ENCODE results near the gene ARL14EP.

ARL14EP gene

DNA sequence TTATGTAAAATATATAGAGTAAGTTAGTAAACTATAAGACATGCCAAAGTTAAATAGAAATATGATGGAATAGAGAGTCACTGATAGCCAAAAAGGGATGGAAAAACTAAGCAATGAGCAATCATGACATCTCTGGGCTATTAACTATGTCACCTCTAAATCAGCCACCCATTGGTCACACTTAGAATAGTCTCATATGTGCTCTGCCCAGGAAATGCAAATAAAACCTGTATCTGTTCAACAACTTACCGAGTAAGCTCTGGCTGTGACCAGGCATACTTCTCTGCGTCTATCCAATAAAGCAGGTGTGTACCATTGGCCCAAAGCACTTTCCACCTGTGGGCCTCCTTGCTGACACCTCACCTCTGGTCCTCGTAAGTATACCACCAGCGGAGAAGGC, 1.6 kb upstream of the ARL14EP start:
- no peak for ATAC-seq
- TF ChIP-seq, protein P1, sequence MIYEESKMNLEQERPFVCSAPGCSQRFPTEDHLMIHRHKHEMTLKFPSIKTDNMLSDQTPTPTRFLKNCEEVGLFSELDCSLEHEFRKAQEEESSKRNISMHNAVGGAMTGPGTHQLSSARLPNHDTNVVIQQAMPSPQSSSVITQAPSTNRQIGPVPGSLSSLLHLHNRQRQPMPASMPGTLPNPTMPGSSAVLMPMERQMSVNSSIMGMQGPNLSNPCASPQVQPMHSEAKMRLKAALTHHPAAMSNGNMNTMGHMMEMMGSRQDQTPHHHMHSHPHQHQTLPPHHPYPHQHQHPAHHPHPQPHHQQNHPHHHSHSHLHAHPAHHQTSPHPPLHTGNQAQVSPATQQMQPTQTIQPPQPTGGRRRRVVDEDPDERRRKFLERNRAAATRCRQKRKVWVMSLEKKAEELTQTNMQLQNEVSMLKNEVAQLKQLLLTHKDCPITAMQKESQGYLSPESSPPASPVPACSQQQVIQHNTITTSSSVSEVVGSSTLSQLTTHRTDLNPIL (CRISPR knock-in tag; IDR thresholded peaks at IDR 0.05; ENCODE audit: low read depth), result no peak
- TF ChIP-seq PPARA (CRISPR knock-in tag; IDR thresholded peaks at IDR 0.05; ENCODE audit: borderline replicate concordance) (no peak), GLIS3 (CRISPR knock-in tag; IDR thresholded peaks at IDR 0.05) (no peak), ZNF8 (CRISPR knock-in tag; IDR thresholded peaks at IDR 0.05) (no peak)

- no peak for ATAC-seq
- TF ChIP-seq ISL1 (CRISPR knock-in tag; IDR thresholded peaks at IDR 0.05), result no peak
- no peak for TF ChIP-seq SNAI2 (CRISPR knock-in tag; IDR thresholded peaks at IDR 0.05)
Observed at GRCh38 chr11:30322191-30322590, 713 bp upstream of the ARL14EP start.

DNA sequence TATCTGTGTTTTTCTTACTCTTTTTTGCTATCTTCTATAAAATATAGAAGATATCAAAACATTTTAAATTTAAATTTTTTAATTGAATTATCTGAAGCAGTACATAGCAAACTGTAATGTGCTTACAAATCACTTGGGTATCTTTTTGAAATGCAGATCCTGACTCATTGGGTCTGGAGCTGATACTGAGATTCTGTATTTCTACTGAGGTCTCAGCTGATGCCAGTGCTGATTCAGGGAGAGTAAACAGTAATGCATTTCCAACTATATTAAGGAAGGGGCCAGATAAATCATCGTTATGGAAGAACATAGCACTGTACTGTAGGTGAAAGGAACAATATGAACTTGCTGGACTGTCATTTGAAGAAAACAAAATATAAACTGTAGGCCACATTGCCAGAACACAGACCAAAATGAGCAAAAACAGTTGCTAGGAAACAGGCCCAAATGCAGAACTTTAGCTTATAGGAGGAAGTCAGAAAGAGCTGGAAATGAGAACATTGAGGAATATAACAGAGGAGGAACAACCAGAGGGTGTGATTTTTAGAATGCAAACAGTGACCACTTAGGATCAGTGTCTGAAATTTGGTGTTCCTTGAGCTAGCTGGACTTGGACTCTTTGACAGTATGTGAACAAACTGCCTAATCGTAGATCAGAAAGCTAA, 3.3 kb downstream of the ARL14EP start:
- TF ChIP-seq ISL1 (CRISPR knock-in tag; IDR thresholded peaks at IDR 0.05), result 0 out of 2 replicates have a peak, but pooled peaks have one; percentile 25
- TF ChIP-seq, protein P2, sequence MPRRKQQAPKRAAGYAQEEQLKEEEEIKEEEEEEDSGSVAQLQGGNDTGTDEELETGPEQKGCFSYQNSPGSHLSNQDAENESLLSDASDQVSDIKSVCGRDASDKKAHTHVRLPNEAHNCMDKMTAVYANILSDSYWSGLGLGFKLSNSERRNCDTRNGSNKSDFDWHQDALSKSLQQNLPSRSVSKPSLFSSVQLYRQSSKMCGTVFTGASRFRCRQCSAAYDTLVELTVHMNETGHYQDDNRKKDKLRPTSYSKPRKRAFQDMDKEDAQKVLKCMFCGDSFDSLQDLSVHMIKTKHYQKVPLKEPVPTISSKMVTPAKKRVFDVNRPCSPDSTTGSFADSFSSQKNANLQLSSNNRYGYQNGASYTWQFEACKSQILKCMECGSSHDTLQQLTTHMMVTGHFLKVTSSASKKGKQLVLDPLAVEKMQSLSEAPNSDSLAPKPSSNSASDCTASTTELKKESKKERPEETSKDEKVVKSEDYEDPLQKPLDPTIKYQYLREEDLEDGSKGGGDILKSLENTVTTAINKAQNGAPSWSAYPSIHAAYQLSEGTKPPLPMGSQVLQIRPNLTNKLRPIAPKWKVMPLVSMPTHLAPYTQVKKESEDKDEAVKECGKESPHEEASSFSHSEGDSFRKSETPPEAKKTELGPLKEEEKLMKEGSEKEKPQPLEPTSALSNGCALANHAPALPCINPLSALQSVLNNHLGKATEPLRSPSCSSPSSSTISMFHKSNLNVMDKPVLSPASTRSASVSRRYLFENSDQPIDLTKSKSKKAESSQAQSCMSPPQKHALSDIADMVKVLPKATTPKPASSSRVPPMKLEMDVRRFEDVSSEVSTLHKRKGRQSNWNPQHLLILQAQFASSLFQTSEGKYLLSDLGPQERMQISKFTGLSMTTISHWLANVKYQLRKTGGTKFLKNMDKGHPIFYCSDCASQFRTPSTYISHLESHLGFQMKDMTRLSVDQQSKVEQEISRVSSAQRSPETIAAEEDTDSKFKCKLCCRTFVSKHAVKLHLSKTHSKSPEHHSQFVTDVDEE (CRISPR knock-in tag; IDR thresholded peaks at IDR 0.05), result no peak
- no peak for ATAC-seq

DNA sequence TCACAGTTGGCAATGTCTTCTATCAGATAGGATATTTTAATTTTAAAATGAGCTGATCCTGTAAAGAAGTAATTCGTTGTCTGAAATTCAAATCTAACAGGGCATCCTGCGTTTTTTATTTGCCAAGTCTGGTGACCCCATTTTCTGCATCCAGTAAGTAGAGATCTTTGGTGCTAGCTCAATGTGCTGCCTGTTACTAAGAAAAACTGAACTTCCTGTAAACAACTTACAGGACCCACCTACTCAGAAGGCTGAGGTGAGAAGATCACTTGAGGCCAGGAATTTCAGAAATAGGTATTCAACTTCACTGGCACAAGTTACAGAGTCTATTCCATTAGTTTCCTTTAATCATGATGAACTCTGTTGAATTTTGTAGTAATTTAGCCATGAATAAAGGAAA, 4.0 kb downstream of the ARL14EP start:
- TF ChIP-seq ZC3H10 (CRISPR knock-in tag; IDR thresholded peaks at IDR 0.05) (no peak), RARB (CRISPR knock-in tag; IDR thresholded peaks at IDR 0.05) (no peak), ISL1 (CRISPR knock-in tag; IDR thresholded peaks at IDR 0.05) (no peak), TOX (CRISPR knock-in tag; IDR thresholded peaks at IDR 0.05; ENCODE audit: borderline replicate concordance) (no peak), PPARA (CRISPR knock-in tag; IDR thresholded peaks at IDR 0.05; ENCODE audit: borderline replicate concordance) (no peak), BACH2 (CRISPR knock-in tag; IDR thresholded peaks at IDR 0.05; ENCODE audit: borderline replicate concordance) (no peak), ZNF70 (CRISPR knock-in tag; IDR thresholded peaks at IDR 0.05) (no peak), OSR1 (CRISPR knock-in tag; IDR thresholded peaks at IDR 0.05) (no peak), ZNF8 (CRISPR knock-in tag; IDR thresholded peaks at IDR 0.05) (no peak), ZNF565 (CRISPR knock-in tag; conservative IDR thresholded peaks at IDR 0.05; ENCODE audit: low read depth) (no peak), CSRNP3 (CRISPR knock-in tag; IDR thresholded peaks at IDR 0.05) (no peak), SNAI2 (CRISPR knock-in tag; IDR thresholded peaks at IDR 0.05) (no peak)
- TF ChIP-seq, protein P3, sequence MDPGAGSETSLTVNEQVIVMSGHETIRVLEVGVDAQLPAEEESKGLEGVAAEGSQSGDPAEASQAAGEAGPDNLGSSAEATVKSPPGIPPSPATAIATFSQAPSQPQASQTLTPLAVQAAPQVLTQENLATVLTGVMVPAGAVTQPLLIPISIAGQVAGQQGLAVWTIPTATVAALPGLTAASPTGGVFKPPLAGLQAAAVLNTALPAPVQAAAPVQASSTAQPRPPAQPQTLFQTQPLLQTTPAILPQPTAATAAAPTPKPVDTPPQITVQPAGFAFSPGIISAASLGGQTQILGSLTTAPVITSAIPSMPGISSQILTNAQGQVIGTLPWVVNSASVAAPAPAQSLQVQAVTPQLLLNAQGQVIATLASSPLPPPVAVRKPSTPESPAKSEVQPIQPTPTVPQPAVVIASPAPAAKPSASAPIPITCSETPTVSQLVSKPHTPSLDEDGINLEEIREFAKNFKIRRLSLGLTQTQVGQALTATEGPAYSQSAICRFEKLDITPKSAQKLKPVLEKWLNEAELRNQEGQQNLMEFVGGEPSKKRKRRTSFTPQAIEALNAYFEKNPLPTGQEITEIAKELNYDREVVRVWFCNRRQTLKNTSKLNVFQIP (CRISPR knock-in tag; IDR thresholded peaks at IDR 0.05; ENCODE audit: borderline replicate concordance, low read depth), result no peak
- TF ChIP-seq, protein P4, sequence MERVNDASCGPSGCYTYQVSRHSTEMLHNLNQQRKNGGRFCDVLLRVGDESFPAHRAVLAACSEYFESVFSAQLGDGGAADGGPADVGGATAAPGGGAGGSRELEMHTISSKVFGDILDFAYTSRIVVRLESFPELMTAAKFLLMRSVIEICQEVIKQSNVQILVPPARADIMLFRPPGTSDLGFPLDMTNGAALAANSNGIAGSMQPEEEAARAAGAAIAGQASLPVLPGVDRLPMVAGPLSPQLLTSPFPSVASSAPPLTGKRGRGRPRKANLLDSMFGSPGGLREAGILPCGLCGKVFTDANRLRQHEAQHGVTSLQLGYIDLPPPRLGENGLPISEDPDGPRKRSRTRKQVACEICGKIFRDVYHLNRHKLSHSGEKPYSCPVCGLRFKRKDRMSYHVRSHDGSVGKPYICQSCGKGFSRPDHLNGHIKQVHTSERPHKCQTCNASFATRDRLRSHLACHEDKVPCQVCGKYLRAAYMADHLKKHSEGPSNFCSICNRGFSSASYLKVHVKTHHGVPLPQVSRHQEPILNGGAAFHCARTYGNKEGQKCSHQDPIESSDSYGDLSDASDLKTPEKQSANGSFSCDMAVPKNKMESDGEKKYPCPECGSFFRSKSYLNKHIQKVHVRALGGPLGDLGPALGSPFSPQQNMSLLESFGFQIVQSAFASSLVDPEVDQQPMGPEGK (CRISPR knock-in tag; IDR thresholded peaks at IDR 0.05; ENCODE audit: borderline replicate concordance), result no peak
- TF ChIP-seq, protein P2 (CRISPR knock-in tag; IDR thresholded peaks at IDR 0.05), result no peak
- no peak for ATAC-seq
